Myocyte (in vitro differentiated cells): Measurements from ENCODE around the gene FAF1. TPM values are rescaled to one million over a fixed set of nuclear protein-coding genes. Genes with fewer than 3 reads are reported as not detected.
A peak's percentile ranks its signal among the peaks of the same experiment; 100 is the strongest.
"Not testable (repeated sequence)": the region's sequence is repeated elsewhere in the genome, so short reads cannot be mapped to it uniquely, and the experiment has no call there.

Source experiments
- DNase-seq: peaks from one replicate; pipeline ENCODE4 v3.0.0-alpha.2; 2012; ENCODE audit warnings: low read depth
- polyA plus RNA-seq: library from polyadenylated mRNA; unstranded; fragments of >200 nt; gene quantifications from one replicate; pipeline ENCODE4 v1.2.1, GENCODE V29; 2012; ENCODE audit warnings: missing spikeins
- total RNA-seq: library from RNA; depleted of rRNA; stranded (reverse); fragments of >200 nt; gene quantifications from 2 replicates; pipeline ENCODE4 v1.2.3, GENCODE V29; 2014

The FAF1 gene
- 48.5 and 60.2 TPM in 2 replicates for total RNA-seq
- polyA plus RNA-seq, result 37.0 TPM

- DNase-seq, result peak; percentile 96
Measured at GRCh38 chr1:50959913-50960844, at the start of gene FAF1. TSS of gene FAF1 (minus strand) at chr1:50960267. CDS start at chr1:50959811, 456 bp downstream.

DNA sequence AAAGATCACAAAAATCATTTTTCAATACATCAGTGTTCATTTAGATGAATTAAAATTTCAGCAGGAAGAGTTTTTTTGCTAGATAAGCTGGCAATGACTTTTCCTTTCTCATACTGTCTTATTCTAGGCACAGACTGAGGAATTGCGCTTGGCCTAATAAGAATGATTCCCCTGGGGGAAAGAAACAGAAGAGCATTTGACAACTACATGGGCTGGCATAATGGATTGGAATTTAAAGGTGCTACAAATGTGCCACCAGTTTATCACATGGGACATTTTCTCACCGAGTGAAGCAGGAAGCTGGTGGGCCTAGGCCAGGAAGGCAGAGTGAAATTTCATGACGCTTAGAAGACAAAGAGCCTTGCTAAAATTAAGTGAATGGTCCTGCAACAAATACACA, 49.3 kb upstream of the FAF1 start:
- no peak for DNase-seq

GRCh38 chr1:51005549-51005948, 45.5 kb upstream of the FAF1 start:
- DNase-seq, result not testable (repeated sequence)

- DNase-seq, result peak; percentile 2
Measured at GRCh38 chr1:51002516-51002915, 42.4 kb upstream of the FAF1 start.

- DNase-seq, result no peak
Measured at GRCh38 chr1:51000651-51001050, 40.6 kb upstream of the FAF1 start.

GRCh38 chr1:51000160-51000559, 40.1 kb upstream of the FAF1 start:
- DNase-seq, result peak; percentile 3

GRCh38 chr1:50999375-50999774, 39.3 kb upstream of the FAF1 start:
- not testable (repeated sequence) for DNase-seq

- no peak for DNase-seq
Measured at GRCh38 chr1:50996083-50996482, 36.0 kb upstream of the FAF1 start.

DNA sequence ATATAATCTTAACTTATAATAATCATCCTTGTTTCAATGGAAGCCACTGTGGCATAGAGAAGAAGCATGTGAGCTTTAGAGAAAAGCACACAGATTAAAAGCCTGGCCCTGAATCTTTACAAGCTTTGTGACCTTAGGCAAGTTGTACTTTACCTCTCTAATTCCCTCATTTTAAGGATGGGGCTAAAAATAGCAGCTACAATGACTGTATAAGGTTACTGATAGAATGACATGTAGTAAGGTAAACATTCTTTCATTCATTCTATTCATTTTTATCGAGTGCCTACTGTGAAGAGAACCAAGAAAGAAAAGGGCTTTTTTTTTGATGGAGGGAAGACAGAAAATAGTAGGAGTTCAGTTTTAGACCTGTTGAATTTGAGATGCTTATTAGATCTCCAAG, 35.6 kb upstream of the FAF1 start:
- no peak for DNase-seq

DNA sequence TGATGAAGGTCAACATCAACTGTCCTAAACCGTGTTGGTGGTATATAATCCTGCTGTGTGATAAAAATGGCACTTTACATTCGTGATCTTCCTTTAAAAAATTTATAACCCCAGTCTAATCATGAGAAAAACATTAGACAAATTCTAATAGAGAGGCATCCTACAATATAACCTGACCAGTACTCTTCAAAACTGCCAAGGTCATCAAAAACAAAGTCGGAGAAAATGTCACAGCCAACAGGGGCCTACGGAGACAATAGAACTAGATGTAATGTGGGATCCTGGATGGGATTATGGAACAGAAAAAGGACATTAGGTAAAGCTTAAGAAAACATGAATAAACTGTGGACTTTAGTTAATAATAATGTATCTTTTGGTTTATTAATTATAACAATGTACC, 34.9 kb upstream of the FAF1 start:
- DNase-seq, result no peak

DNA sequence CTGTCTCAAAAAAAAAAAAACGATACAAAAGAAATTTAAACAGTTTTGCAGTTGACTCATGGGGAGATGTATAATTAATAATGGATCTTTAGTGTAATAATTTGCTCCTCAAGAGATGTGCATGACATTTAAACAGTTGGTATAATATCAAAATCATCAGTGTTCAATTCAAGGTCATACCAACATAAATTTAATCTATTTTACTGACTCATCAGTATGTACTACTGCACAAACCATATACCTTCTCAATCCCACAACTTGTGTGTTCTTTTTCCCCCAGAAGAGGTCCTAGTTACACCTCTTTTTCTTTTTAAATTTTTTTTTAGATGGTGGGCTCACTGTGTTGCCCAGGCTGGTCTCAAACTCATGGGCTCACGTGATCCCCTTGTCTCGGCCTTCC, 33.6 kb upstream of the FAF1 start:
- no peak for DNase-seq

- no peak for DNase-seq
Measured at GRCh38 chr1:50992532-50993318, 32.7 kb upstream of the FAF1 start.

DNA sequence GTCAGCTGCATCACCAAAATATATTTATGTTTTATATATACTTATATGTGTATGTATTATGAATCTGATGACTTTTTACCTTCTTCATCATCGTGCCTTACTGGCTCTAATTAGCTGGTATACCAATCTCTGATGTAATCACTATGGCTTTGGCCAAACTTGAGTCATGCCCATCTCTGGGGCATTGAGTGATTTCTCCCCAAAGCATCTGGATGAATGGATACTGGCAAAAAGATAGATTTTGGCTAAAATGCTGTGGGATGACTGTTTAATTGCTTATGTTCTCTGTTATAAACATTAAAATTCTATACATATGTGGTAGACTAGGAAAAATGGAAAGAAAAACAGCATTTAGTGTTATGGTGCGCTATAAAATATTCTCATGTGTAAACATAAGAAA, 29.6 kb upstream of the FAF1 start:
- peak; percentile 17 for DNase-seq

- DNase-seq, result peak; percentile 8
Measured at GRCh38 chr1:50986653-50987052, 26.6 kb upstream of the FAF1 start.

- peak; percentile 25 for DNase-seq
Measured at GRCh38 chr1:50985094-50985493, 25.0 kb upstream of the FAF1 start.

- peak; percentile 16 for DNase-seq
Measured at GRCh38 chr1:50983219-50983802, 23.2 kb upstream of the FAF1 start.

GRCh38 chr1:50982611-50983010, 22.5 kb upstream of the FAF1 start:
- peak; percentile 28 for DNase-seq

DNA sequence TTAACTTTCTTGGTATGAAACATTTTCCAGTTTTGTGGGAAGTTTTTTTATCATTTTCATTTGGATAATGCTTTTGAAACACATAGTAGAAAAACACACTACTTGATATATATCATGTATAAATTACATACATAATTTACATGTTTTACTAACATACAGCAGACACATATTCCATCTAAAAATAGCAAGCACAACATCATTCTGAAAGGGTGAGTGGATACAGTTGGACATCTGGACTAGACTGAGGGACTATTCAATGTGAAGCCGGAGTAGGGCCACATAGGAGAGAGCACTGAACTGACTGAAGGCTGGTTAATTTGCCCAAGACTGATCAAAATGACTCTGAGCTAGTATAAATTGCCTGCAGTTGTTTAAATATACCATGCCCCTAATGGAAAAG, 21.7 kb upstream of the FAF1 start:
- DNase-seq, result peak; percentile 76

DNA sequence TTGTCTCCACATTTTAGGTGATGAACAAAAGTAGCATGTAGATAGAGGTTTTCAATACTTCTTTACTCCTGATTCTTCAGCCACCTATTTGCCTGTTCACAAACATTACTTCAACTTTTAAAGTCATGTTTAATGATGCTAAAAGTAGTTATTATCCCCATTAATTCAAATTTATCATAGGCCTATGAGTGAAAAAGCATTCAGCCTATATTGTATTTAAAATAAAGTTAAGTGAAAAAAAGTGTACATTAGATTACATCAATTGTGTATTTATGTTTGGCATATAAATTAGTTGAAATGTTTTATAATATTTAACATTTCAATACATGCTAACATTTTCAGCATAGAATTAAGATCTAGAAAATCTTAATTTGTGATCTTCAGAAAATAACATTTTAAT, 20.4 kb upstream of the FAF1 start:
- DNase-seq, result peak; percentile 49

DNA sequence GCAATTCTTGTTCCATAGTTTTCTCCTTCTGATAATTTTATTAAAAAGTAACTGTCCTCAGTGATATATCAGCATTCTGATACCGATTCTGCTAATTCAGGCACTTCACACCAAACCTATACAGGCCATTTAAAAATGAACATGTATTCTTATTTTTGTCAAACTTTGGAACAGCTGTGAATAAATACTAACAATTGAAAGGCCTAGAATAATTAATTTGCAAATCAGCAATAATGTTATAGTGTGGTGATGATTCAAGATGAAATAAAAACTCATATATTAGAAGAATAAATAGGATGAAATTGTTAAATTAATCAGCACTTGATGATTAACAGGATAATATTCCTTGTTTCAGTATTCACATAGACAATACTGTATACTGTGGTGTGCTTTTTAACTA, 19.9 kb upstream of the FAF1 start:
- DNase-seq, result peak; percentile 55

GRCh38 chr1:50978852-50979781, 19.1 kb upstream of the FAF1 start:
- peak; percentile 75 for DNase-seq
